Rectal smooth muscle tissue (tissue), 1 donor: ENCODE results near the gene PLEKHM1.

ENCODE experiments used
- H3K27ac ChIP-seq: one replicate; pipeline ENCODE4 v1.7.0; 2013; ENCODE audit warnings: low read depth, low read length, inconsistent platforms
- H3K27me3 ChIP-seq: one replicate; pipeline ENCODE4 v1.7.0; 2013; ENCODE audit warnings: low read length; ENCODE audit not compliant: control insufficient read depth, insufficient read depth
- H3K36me3 ChIP-seq: one replicate; pipeline ENCODE4 v1.7.0; 2013; ENCODE audit warnings: low read length; ENCODE audit not compliant: control insufficient read depth, insufficient read depth
- H3K4me1 ChIP-seq: one replicate; pipeline ENCODE4 v1.7.0; 2013; ENCODE audit warnings: low read length; ENCODE audit not compliant: control insufficient read depth, insufficient read depth
- H3K4me3 ChIP-seq: one replicate; pipeline ENCODE4 v1.7.0; 2013; ENCODE audit warnings: low read length
- H3K9ac ChIP-seq: one replicate; pipeline ENCODE4 v1.7.0; 2013; ENCODE audit warnings: low read length

The PLEKHM1 gene

GRCh38 chr17:45433159-45433535 is 57.4 kb downstream of the PLEKHM1 start:
- no peak overlapping the region for H3K27ac ChIP-seq
- peaks cover 13% of the 10 kb centered on the region for H3K36me3 ChIP-seq
- H3K4me1 ChIP-seq = peaks cover 3% of the 10 kb centered on the region
- H3K9ac ChIP-seq = no peak overlapping the region
- H3K27me3 ChIP-seq = peaks cover 18% of the 10 kb centered on the region
- H3K4me3 ChIP-seq = no peak overlapping the region

- Histone ChIP-seq H3K4me3 (peak within 1 kb of the TSS; percentile 89), H3K4me1 (peaks cover 3% of the 10 kb centered on the region), H3K27me3 (peaks cover 18% of the 10 kb centered on the region), H3K27ac (no peak within 1 kb of the TSS), H3K9ac (peak within 1 kb of the TSS; percentile 77), H3K36me3 (peaks cover 13% of the 10 kb centered on the region)
These were observed 57.9 kb downstream of the PLEKHM1 start, which contains the start of gene ARHGAP27 for GRCh38 chr17:45432405-45433158. Gene ARHGAP27, minus strand, starts transcription at chr17:45432870. Its CDS starts 2,591 bp downstream, at chr17:45430279.

GRCh38 chr17:45431531-45432404 is 58.8 kb downstream of the PLEKHM1 start:
- Histone ChIP-seq H3K9ac (peak overlapping the region; percentile 77), H3K27ac (no peak overlapping the region)

GRCh38 chr17:45430738-45431530 is 59.6 kb downstream of the PLEKHM1 start:
- H3K36me3 ChIP-seq = peaks cover 4% of the 10 kb centered on the region
- H3K4me1 ChIP-seq = peaks cover 3% of the 10 kb centered on the region
- no peak overlapping the region for H3K27ac ChIP-seq
- peaks cover 18% of the 10 kb centered on the region for H3K27me3 ChIP-seq
- H3K4me3 ChIP-seq = peak overlapping the region; percentile 89
- H3K9ac ChIP-seq = no peak overlapping the region

More at GRCh38 chr17:45431531-45432404, 58.8 kb downstream of the PLEKHM1 start:
- peaks cover 3% of the 10 kb centered on the region for H3K4me1 ChIP-seq
- H3K36me3 ChIP-seq = peaks cover 9% of the 10 kb centered on the region
- H3K4me3 ChIP-seq = peak overlapping the region; percentile 89
- peaks cover 18% of the 10 kb centered on the region for H3K27me3 ChIP-seq

- peak overlapping the region; percentile 89 for H3K4me3 ChIP-seq
- peaks cover 3% of the 10 kb centered on the region for H3K4me1 ChIP-seq
- H3K27me3 ChIP-seq = peaks cover 18% of the 10 kb centered on the region
- no peak overlapping the region for H3K27ac ChIP-seq
- peaks cover 3% of the 10 kb centered on the region for H3K36me3 ChIP-seq
- no peak overlapping the region for H3K9ac ChIP-seq
These were observed 60.3 kb downstream of the PLEKHM1 start for GRCh38 chr17:45430006-45430737.

GRCh38 chr17:45429339-45430005 is 61.0 kb downstream of the PLEKHM1 start:
- H3K4me3 ChIP-seq = no peak overlapping the region
- H3K36me3 ChIP-seq = peaks cover 3% of the 10 kb centered on the region
- peaks cover 18% of the 10 kb centered on the region for H3K27me3 ChIP-seq
- H3K9ac ChIP-seq = no peak overlapping the region
- peaks cover 3% of the 10 kb centered on the region for H3K4me1 ChIP-seq
- H3K27ac ChIP-seq = no peak overlapping the region

GRCh38 chr17:45428931-45429338 is 61.6 kb downstream of the PLEKHM1 start:
- Histone ChIP-seq H3K36me3 (peaks cover 3% of the 10 kb centered on the region), H3K4me3 (no peak overlapping the region), H3K9ac (no peak overlapping the region), H3K4me1 (peaks cover 3% of the 10 kb centered on the region), H3K27me3 (peaks cover 18% of the 10 kb centered on the region), H3K27ac (no peak overlapping the region)

GRCh38 chr17:45428050-45428617 is 62.4 kb downstream of the PLEKHM1 start:
- Histone ChIP-seq H3K9ac (no peak overlapping the region), H3K36me3 (peaks cover 3% of the 10 kb centered on the region)

GRCh38 chr17:45427181-45427835 is 63.2 kb downstream of the PLEKHM1 start:
- Histone ChIP-seq H3K9ac (no peak overlapping the region), H3K36me3 (peaks cover 3% of the 10 kb centered on the region), H3K4me3 (no peak overlapping the region), H3K4me1 (peaks cover 3% of the 10 kb centered on the region), H3K27me3 (peaks cover 18% of the 10 kb centered on the region), H3K27ac (no peak overlapping the region)

More at GRCh38 chr17:45428050-45428617, 62.4 kb downstream of the PLEKHM1 start:
- H3K27ac ChIP-seq = no peak overlapping the region
- H3K4me1 ChIP-seq = peaks cover 3% of the 10 kb centered on the region
- peak overlapping the region; percentile 34 for H3K4me3 ChIP-seq
- H3K27me3 ChIP-seq = peaks cover 18% of the 10 kb centered on the region

- Histone ChIP-seq H3K27me3 (peaks cover 17% of the 10 kb centered on the region), H3K27ac (no peak overlapping the region), H3K4me1 (peaks cover 3% of the 10 kb centered on the region), H3K9ac (no peak overlapping the region), H3K4me3 (no peak overlapping the region), H3K36me3 (peaks cover 3% of the 10 kb centered on the region)
These were observed 64.0 kb downstream of the PLEKHM1 start for GRCh38 chr17:45426561-45426960.
